ENCODE data around the gene KLHL22.
"Not testable (repeated sequence)": the region's sequence is repeated elsewhere in the genome, so short reads cannot be mapped to it uniquely, and the experiment has no call there.

The KLHL22 gene

GRCh38 chr22:20415699-20416098 lies 79.9 kb downstream of the KLHL22 start:
- not testable (repeated sequence) for H2BK120ac ChIP-seq (ENCODE audit: insufficient read depth, low read length, poor library complexity); H3K79me1 ChIP-seq (ENCODE audit: low read length); H2AFZ ChIP-seq (ENCODE audit: insufficient read depth, low read length, poor library complexity); H3K9ac ChIP-seq (ENCODE audit: low read length); H4K12ac ChIP-seq (ENCODE audit: low read depth, low read length); H3K4me1 ChIP-seq (ENCODE audit: control insufficient read depth in 1 of 2, insufficient read depth in 2 of 2, low read length in 2 of 2); H3K27me3 ChIP-seq (ENCODE audit: insufficient read depth, low read length); H3K4ac ChIP-seq (ENCODE audit: low read depth, low read length); H2AK5ac ChIP-seq (ENCODE audit: low read length); H3K4me2 ChIP-seq (ENCODE audit: low read length); H3K18ac ChIP-seq (ENCODE audit: low read length); DNase-seq; H3K23ac ChIP-seq (ENCODE audit: low read length); H3K79me2 ChIP-seq (ENCODE audit: control insufficient read depth, insufficient read depth, low read length, poor library complexity); H4K8ac ChIP-seq (ENCODE audit: low read depth, low read length); H2BK5ac ChIP-seq (ENCODE audit: low read depth, low read length, poor library complexity); H3K4me3 ChIP-seq (ENCODE audit: low read depth, low read length); H3K9me3 ChIP-seq (ENCODE audit: insufficient read depth, low read depth, low read length); H3K36me3 ChIP-seq (ENCODE audit: control insufficient read depth in 1 of 2, insufficient read depth in 2 of 2, low read length in 2 of 2); H2BK12ac ChIP-seq (ENCODE audit: low read length); H4K91ac ChIP-seq (ENCODE audit: low read depth, low read length); H3K14ac ChIP-seq (ENCODE audit: low read length); H3K27ac ChIP-seq (ENCODE audit: low read depth, low read length)
- no CpG with 5 or more reads among the region's 3 CpGs for WGBS (ENCODE audit: extremely low coverage, insufficient coverage, insufficient read length)

- H4K12ac ChIP-seq (ENCODE audit: low read depth, low read length); H4K8ac ChIP-seq (ENCODE audit: low read depth, low read length); H2BK5ac ChIP-seq (ENCODE audit: low read depth, low read length, poor library complexity); H3K4ac ChIP-seq (ENCODE audit: low read depth, low read length); H3K36me3 ChIP-seq (ENCODE audit: control insufficient read depth in 1 of 2, insufficient read depth in 2 of 2, low read length in 2 of 2); H3K9ac ChIP-seq (ENCODE audit: low read length); H2BK120ac ChIP-seq (ENCODE audit: insufficient read depth, low read length, poor library complexity); H3K79me1 ChIP-seq (ENCODE audit: low read length); H3K4me2 ChIP-seq (ENCODE audit: low read length); DNase-seq; H3K18ac ChIP-seq (ENCODE audit: low read length); H3K23ac ChIP-seq (ENCODE audit: low read length); H3K4me3 ChIP-seq (ENCODE audit: low read depth, low read length); H2BK12ac ChIP-seq (ENCODE audit: low read length); H4K91ac ChIP-seq (ENCODE audit: low read depth, low read length); H3K4me1 ChIP-seq (ENCODE audit: control insufficient read depth in 1 of 2, insufficient read depth in 2 of 2, low read length in 2 of 2); H3K14ac ChIP-seq (ENCODE audit: low read length); H3K9me3 ChIP-seq (ENCODE audit: insufficient read depth, low read depth, low read length); H2AFZ ChIP-seq (ENCODE audit: insufficient read depth, low read length, poor library complexity); H3K27me3 ChIP-seq (ENCODE audit: insufficient read depth, low read length); H2AK5ac ChIP-seq (ENCODE audit: low read length); H3K27ac ChIP-seq (ENCODE audit: low read depth, low read length); H3K79me2 ChIP-seq (ENCODE audit: control insufficient read depth, insufficient read depth, low read length, poor library complexity): not testable (repeated sequence)
- no CpG with 5 or more reads among the region's 3 CpGs for WGBS (ENCODE audit: extremely low coverage, insufficient coverage, insufficient read length)
Measured at GRCh38 chr22:20415241-20415640, 80.4 kb downstream of the KLHL22 start.

- no peak overlapping the region for H4K91ac ChIP-seq (ENCODE audit: low read depth, low read length)
- H3K14ac ChIP-seq (ENCODE audit: low read length) = no peak overlapping the region
- no peak overlapping the region for H3K27ac ChIP-seq (ENCODE audit: low read depth, low read length)
- H3K4me1 ChIP-seq (ENCODE audit: control insufficient read depth in 1 of 2, insufficient read depth in 2 of 2, low read length in 2 of 2) = peaks cover 0 to 3% of the 10 kb centered on the region in 2 experiments
- H3K9me3 ChIP-seq (ENCODE audit: insufficient read depth, low read depth, low read length) = no peaks in the 10 kb centered on the region
- no peaks in the 10 kb centered on the region for H3K36me3 ChIP-seq (ENCODE audit: control insufficient read depth in 1 of 2, insufficient read depth in 2 of 2, low read length in 2 of 2)
- H3K4ac ChIP-seq (ENCODE audit: low read depth, low read length) = no peak overlapping the region
- H3K4me2 ChIP-seq (ENCODE audit: low read length) = no peak overlapping the region
- no peak overlapping the region for H4K8ac ChIP-seq (ENCODE audit: low read depth, low read length)
- no peak overlapping the region for H3K4me3 ChIP-seq (ENCODE audit: low read depth, low read length)
- DNase-seq = no peak
- H2AFZ ChIP-seq (ENCODE audit: insufficient read depth, low read length, poor library complexity) = no peak overlapping the region
- no peak overlapping the region for H2BK120ac ChIP-seq (ENCODE audit: insufficient read depth, low read length, poor library complexity)
- no peak overlapping the region for H2AK5ac ChIP-seq (ENCODE audit: low read length)
- H2BK12ac ChIP-seq (ENCODE audit: low read length) = no peak overlapping the region
- H3K79me1 ChIP-seq (ENCODE audit: low read length) = peaks cover 3% of the 10 kb centered on the region
- H3K18ac ChIP-seq (ENCODE audit: low read length) = no peak overlapping the region
- H3K9ac ChIP-seq (ENCODE audit: low read length) = no peak overlapping the region
- no peaks in the 10 kb centered on the region for H3K27me3 ChIP-seq (ENCODE audit: insufficient read depth, low read length)
- no peak overlapping the region for H4K12ac ChIP-seq (ENCODE audit: low read depth, low read length)
- no peak overlapping the region for H3K23ac ChIP-seq (ENCODE audit: low read length)
- WGBS (ENCODE audit: extremely low coverage, insufficient coverage, insufficient read length) = no CpG with 5 or more reads among the region's 3 CpGs
- no peak overlapping the region for H2BK5ac ChIP-seq (ENCODE audit: low read depth, low read length, poor library complexity)
- H3K79me2 ChIP-seq (ENCODE audit: control insufficient read depth, insufficient read depth, low read length, poor library complexity) = peaks cover 2% of the 10 kb centered on the region
Measured at GRCh38 chr22:20414450-20414849, 81.1 kb downstream of the KLHL22 start.

GRCh38 chr22:20414059-20414440 lies 81.5 kb downstream of the KLHL22 start:
- H2AK5ac ChIP-seq (ENCODE audit: low read length) = no peak overlapping the region
- no peak overlapping the region for H3K4me2 ChIP-seq (ENCODE audit: low read length)
- H3K79me2 ChIP-seq (ENCODE audit: control insufficient read depth, insufficient read depth, low read length, poor library complexity) = peaks cover 2% of the 10 kb centered on the region
- H4K8ac ChIP-seq (ENCODE audit: low read depth, low read length) = no peak overlapping the region
- no peaks in the 10 kb centered on the region for H3K27me3 ChIP-seq (ENCODE audit: insufficient read depth, low read length)
- no peak overlapping the region for H2BK12ac ChIP-seq (ENCODE audit: low read length)
- no peak overlapping the region for H3K27ac ChIP-seq (ENCODE audit: low read depth, low read length)
- H3K9ac ChIP-seq (ENCODE audit: low read length) = no peak overlapping the region
- no peak overlapping the region for H3K23ac ChIP-seq (ENCODE audit: low read length)
- H3K4ac ChIP-seq (ENCODE audit: low read depth, low read length) = no peak overlapping the region
- H3K79me1 ChIP-seq (ENCODE audit: low read length) = peaks cover 3% of the 10 kb centered on the region
- H4K91ac ChIP-seq (ENCODE audit: low read depth, low read length) = no peak overlapping the region
- H2BK5ac ChIP-seq (ENCODE audit: low read depth, low read length, poor library complexity) = no peak overlapping the region
- H4K12ac ChIP-seq (ENCODE audit: low read depth, low read length) = no peak overlapping the region
- no peak overlapping the region for H3K4me3 ChIP-seq (ENCODE audit: low read depth, low read length)
- no peak for DNase-seq
- whole genome bisulfite sequencing (ENCODE audit: extremely low coverage, insufficient coverage, insufficient read length) = no CpG with 5 or more reads among the region's 5 CpGs
- no peak overlapping the region for H2AFZ ChIP-seq (ENCODE audit: insufficient read depth, low read length, poor library complexity)
- H3K36me3 ChIP-seq (ENCODE audit: control insufficient read depth in 1 of 2, insufficient read depth in 2 of 2, low read length in 2 of 2) = no peaks in the 10 kb centered on the region
- no peak overlapping the region for H2BK120ac ChIP-seq (ENCODE audit: insufficient read depth, low read length, poor library complexity)
- peaks cover 0 to 3% of the 10 kb centered on the region in 2 experiments for H3K4me1 ChIP-seq (ENCODE audit: control insufficient read depth in 1 of 2, insufficient read depth in 2 of 2, low read length in 2 of 2)
- H3K18ac ChIP-seq (ENCODE audit: low read length) = no peak overlapping the region
- no peaks in the 10 kb centered on the region for H3K9me3 ChIP-seq (ENCODE audit: insufficient read depth, low read depth, low read length)
- H3K14ac ChIP-seq (ENCODE audit: low read length) = no peak overlapping the region

Measured in trophoblast cell (in vitro differentiated cells and primary cell).